ENCODE data around the gene SLC16A6.
A peak's percentile ranks its signal among the peaks of the same experiment; 100 is the strongest.

SLC16A6 gene

GRCh38 chr17:68302066-68302564 is 11.2 kb upstream of the SLC16A6 start:
- no peak for TF ChIP-seq ZNF274 (IDR thresholded peaks at IDR 0.05; ENCODE audit: low read depth, low read length)
- H3K4me3 ChIP-seq (ENCODE audit: low read length) = no peak overlapping the region

DNA sequence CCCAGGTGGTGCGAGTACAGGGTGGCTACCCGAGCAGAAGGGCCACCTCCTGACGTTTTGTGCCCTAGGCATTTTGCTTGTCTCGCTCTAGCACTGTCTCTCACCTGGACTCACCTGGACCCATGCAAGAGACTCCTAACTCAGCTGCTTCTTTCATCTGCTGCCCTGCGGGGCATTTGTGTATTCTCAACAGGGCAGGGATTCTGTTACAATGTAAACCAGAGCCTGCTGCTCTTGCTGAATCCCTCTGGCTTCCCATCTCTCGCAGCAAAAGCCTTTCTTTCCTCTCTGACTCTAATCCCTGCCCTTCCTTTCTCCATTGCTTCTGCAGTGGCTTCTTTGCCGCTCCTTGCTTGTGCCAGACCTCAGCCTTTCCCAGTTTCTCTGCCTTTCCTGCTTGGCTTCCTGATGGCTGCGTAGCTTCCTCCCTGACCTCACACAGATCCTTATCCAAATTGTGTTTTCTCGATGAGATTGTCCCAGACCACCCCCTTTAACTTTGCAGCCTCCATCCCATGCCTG is 10.6 kb upstream of the SLC16A6 start:
- TF ChIP-seq ZNF274 (IDR thresholded peaks at IDR 0.05; ENCODE audit: low read depth, low read length) = no peak
- H3K4me3 ChIP-seq (ENCODE audit: low read length) = no peak overlapping the region

DNA sequence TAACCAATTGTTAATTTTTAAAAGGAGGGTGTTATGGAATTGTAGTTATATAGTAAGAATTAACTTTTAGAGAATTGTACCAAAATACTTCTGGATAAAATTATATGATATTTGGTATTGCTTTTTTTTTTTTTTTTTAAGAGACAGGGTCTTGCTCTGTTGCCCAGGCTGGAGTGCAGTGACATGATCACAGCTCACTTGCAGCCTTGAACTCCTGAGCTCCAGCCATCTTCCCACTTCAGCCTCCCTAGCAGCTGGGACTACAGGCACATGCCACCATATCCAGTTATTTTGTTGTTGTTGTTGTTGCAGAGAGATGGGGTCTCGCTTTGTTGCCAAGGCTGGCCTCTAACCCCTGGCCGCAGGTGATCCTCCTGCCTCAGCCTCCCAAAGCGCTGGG is 8.9 kb upstream of the SLC16A6 start:
- no peak for TF ChIP-seq ZNF274 (IDR thresholded peaks at IDR 0.05; ENCODE audit: low read depth, low read length)

DNA sequence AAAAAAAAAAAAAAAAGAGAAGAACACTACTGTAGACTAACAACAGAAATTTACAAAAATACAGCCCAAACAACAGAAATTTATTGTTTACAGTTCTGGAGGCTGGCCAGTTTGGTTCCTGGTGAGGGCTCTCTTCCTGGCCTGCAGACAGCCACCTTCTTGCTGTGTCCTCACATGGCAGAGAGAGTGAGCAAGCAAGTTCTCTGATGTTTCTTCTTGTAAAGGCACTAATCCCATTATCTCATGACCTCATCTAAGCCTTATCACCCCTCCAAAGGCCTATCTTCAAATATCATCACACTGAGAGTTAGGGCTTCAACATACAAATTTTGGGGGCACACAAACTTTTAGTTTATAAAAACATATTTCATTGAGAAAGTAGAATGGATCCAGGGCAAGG is 7.7 kb upstream of the SLC16A6 start:
- TF ChIP-seq ZNF274 (IDR thresholded peaks at IDR 0.05; ENCODE audit: low read depth, low read length) = no peak
- H3K4me3 ChIP-seq (ENCODE audit: low read length) = no peak overlapping the region

More for the DNA sequence above, 8.9 kb upstream of the SLC16A6 start:
- H3K4me3 ChIP-seq (ENCODE audit: low read length) = no peak overlapping the region

DNA sequence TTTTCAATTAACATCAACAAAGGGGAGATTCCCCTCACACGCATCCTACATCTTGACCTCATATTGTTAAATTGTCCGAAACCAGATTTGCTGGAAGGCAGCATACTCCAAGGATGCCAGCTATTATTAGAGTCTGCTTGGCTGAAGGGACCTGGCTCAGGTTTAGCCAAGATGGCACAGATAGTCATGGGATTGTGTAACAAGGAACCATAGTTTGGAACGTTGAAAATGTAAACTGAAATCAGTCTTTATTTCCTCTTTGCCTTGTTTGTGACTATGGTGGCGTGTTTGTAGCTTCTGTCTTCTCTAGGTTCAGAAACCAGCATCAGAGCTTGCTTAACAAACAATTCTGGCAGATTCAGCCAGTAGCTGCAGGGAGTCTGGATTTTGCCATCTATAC is 6.3 kb upstream of the SLC16A6 start:
- H3K4me3 ChIP-seq (ENCODE audit: low read length) = no peak overlapping the region
- no peak for TF ChIP-seq ZNF274 (IDR thresholded peaks at IDR 0.05; ENCODE audit: low read depth, low read length)

- H3K4me3 ChIP-seq (ENCODE audit: low read length) = no peak overlapping the region
- TF ChIP-seq ZNF274 (IDR thresholded peaks at IDR 0.05; ENCODE audit: low read depth, low read length) = no peak
Measured at GRCh38 chr17:68296217-68297191, 5.6 kb upstream of the SLC16A6 start.

DNA sequence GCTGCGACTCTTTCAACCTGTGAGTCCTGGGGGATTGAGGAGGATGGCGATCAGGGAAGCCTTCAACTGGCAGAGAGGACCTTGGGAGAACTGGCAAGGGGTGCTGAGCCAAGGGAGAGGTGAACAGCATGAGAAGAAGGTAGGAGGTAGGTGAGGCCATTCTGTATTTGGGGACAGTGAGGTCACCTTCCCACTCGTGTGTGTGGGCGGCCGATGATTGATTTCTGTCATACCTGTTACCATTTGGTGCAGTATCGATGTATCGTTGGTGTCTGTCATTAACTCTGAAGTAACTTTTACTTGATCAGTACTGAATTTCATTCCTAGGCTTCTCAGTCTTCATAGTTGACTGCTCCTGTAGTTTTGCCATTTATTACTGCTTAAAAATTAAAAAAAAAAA is 4.2 kb upstream of the SLC16A6 start:
- H3K4me3 ChIP-seq (ENCODE audit: low read length) = no peak overlapping the region
- no peak for TF ChIP-seq ZNF274 (IDR thresholded peaks at IDR 0.05; ENCODE audit: low read depth, low read length)

DNA sequence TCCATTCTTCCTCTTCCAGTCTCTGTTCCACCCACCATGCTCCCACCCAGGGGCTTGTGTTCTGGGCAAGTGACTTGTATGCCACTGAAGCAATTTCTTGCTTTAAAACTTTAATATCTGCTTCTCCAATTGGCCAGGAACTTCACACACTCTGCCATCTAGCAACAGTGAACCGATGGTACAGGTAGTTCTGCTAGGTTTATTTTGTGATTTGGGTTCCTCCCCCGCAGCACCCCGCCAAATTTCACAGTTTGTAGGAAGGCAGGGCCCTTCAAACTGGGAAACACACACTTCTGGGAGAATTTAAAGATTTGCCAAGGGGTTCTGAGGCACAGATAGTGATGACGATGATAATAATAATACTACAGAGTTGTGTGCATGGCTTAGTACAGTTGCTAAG is 3.7 kb upstream of the SLC16A6 start:
- TF ChIP-seq ZNF274 (IDR thresholded peaks at IDR 0.05; ENCODE audit: low read depth, low read length) = no peak
- H3K4me3 ChIP-seq (ENCODE audit: low read length) = no peak overlapping the region

GRCh38 chr17:68294196-68294555 is 3.2 kb upstream of the SLC16A6 start:
- TF ChIP-seq ZNF274 (IDR thresholded peaks at IDR 0.05; ENCODE audit: low read depth, low read length) = no peak
- no peak overlapping the region for H3K4me3 ChIP-seq (ENCODE audit: low read length)

- no peak for TF ChIP-seq ZNF274 (IDR thresholded peaks at IDR 0.05; ENCODE audit: low read depth, low read length)
Measured at GRCh38 chr17:68293490-68294195, 2.7 kb upstream of the SLC16A6 start.

DNA sequence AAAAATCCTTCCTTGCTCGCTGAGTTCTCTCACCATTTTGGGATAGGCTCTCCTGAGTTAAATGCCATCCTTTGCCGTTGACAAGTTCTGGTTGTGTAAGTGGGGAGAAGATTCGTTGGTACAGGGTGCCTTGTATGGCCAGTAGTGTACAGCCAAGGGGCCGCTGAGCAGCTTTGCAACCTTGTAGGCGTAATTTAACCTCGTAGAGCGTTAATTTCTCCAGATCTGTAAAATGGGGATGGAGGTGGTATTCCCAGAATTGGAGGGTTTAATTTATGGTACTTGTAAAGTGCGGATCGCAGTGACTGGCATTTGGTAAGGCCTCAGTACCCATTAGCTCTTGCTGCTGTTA is 1.7 kb upstream of the SLC16A6 start:
- no peak for TF ChIP-seq ZNF274 (IDR thresholded peaks at IDR 0.05; ENCODE audit: low read depth, low read length)
- H3K4me3 ChIP-seq (ENCODE audit: low read length) = peak overlapping the region; percentile 95

More at GRCh38 chr17:68293490-68294195, 2.7 kb upstream of the SLC16A6 start:
- H3K4me3 ChIP-seq (ENCODE audit: low read length) = no peak overlapping the region

DNA sequence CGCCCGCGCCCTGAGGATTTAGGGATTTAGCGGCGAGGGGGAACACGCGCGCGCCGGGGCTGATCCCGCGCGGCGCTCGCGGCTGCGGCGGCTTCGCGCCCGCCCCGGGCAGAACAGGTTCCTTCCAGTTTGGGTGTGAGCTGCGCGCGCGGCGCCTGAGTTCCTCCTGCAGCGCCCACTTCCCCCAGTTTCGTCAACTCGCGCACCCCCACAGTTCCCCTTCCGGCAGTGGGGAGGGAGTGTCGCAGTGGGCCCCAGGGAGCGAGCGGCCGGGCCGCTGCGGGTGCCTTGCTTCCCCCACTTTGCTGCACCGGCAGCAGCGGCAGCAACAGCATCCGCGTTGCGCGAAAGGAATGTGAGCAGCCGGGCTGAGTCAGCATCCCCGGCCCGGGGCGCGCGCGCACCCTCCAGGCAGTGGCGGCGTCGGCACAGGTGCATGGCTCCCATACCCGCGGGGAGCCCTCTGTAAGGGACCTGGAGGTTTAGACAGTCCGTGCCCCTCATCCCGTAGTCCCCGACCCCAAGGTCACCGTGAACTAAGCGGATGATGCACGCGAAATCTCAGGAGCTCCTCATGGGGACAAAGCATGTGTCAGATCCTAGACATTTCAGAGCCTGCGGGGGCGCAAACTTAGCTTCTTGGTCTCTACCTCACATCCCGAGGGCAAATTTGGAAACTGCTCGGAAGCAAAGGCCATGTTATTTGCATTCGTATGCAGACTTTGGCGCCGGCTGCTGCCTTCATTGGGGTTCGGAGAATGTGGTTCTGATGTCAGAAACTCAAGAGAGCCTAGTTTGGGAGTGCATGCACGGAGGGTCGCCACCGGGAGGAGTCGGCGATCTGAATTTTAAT is 1.1 kb upstream of the SLC16A6 start:
- H3K4me3 ChIP-seq (ENCODE audit: low read length) = peak overlapping the region; percentile 95
- no peak for TF ChIP-seq ZNF274 (IDR thresholded peaks at IDR 0.05; ENCODE audit: low read depth, low read length)

DNA sequence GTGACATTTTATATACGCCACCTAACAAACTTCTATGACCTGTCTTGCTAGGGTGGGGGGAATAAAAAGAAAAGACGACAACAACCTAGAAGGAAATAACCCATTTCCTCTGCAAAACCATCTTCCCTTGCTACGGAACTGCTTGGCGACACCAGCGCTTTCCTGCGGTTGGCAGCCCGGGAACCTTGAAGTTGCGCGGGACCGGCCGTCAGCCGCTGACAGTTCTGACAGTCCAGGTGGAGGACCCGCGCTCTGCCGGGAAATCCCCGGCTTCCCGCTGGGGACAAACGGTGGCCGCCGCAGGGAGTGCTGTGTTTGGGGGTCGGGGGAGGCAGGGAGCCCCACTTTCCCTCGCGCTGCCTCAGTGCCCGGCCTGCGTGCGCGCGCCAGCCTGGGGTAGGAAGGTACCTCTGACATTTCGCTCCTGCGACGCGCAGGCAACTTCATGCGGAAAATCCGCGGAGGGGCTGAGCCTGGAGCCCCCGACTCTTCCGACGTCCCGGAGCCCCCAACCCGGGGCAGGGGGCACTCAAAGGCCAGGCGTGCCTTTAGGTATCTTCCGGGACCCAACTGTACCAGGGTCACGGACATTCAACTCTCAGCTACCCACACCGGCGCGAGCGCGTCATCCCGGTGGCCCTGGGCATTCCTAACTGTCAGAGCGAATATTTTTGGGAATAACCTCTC is 516 bp downstream of the SLC16A6 start:
- TF ChIP-seq ZNF274 (IDR thresholded peaks at IDR 0.05; ENCODE audit: low read depth, low read length) = no peak
- H3K4me3 ChIP-seq (ENCODE audit: low read length) = peak overlapping the region; percentile 95

Data from GM08714 (cell line).